Right hindlimb (tissue), 1 donor: Measurements from ENCODE around the gene HEATR9.
"Not testable (repeated sequence)": the region's sequence is repeated elsewhere in the genome, so short reads cannot be mapped to it uniquely, and the experiment has no call there.

Experiments used
- DNase-seq: peaks from one replicate; pipeline ENCODE4 v3.0.0-alpha.2; 2018

The HEATR9 gene

DNA sequence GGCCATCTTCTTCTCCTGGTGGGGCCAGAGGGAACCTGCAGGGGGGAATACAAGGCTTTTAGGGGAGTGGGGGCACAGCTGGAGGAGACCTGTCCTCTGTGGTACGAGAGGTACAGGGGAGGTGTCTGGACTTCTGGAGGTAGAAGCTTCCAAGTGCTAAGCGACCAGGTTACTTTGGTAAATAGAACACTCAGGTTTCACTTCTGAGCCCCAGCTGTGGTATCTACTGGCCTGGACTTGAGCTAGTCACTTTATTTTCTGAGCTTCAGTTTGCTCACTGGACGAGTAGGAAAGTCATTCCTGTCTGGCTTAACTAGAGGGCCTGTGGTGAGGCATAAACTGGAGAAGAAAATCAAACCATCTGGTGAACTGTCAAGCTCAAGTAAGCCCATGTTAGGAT, at the start of gene HEATR9:
TSS of gene HEATR9 (minus strand) at position 155 of the 400 bp plus-strand sequence. CDS start at position 6, 149 bp downstream.
- DNase-seq: no peak

GRCh38 chr17:35917519-35918213, 49.0 kb upstream of the HEATR9 start:
- no peak for DNase-seq

- no peak for DNase-seq
These were observed 46.7 kb upstream of the HEATR9 start for GRCh38 chr17:35915153-35915964.

DNA sequence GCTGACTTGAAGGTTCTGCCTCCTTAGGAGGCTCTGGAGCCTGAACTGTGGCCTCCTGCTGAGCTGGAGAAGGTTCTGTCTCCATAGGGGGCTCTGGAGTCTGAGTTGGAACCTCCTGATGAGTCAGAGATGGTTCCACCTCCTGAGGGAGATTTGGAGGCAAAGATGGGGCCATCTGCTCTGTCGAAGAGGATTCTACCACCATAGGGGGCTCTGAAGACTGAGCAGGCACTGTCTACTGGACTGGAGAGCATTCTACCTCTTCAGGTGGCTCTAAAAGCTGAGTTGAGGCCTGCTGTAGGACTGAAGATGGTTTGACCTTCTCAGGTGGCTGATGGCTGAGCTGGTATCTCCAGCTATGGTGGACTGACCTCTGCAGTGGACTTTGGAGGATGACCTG, 45.7 kb upstream of the HEATR9 start:
- no peak for DNase-seq

DNA sequence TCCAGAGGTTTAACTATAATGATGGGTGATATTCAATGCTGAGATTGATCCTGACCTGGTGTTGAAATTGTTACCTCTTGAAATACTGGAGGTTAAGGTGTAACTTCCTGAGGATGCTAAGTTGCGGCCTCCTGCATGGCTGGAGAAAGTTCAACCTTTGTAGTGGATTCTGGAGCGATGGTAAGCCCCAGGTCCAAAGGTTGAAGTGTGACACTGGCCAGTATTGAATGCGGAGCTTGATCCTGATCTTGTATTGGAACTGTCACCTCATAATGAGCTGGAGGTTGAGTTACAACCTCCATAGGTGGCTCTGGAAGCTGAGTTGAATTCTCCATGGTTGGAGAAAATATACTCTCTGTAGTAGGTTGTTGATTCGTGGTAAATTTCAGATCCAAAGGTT, 44.9 kb upstream of the HEATR9 start:
- DNase-seq: no peak

DNA sequence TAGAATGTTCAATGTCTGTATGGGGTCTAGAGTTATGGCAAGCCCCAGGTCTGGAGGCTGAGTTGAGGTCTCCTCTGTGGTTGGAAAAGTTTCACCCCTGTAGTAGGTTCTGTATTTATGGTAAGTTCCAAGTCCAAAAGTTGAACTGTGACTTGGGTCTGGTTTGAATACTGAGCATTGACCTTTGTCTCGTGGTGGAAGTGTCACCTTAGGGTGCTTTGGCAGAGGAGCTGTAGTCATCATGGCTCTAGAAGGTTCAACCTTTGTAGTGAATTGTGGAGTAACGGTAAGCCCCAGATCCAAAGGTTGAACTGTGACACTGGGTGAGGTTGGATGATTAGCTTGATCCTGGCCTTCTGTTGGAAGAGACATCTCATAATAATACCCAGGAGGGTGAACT, 44.3 kb upstream of the HEATR9 start:
- DNase-seq: no peak

GRCh38 chr17:35912339-35912912, 43.7 kb upstream of the HEATR9 start:
- DNase-seq: no peak

- no peak for DNase-seq
These were observed 40.7 kb upstream of the HEATR9 start for GRCh38 chr17:35909408-35909807.

GRCh38 chr17:35907691-35908090, 39.0 kb upstream of the HEATR9 start:
- no peak for DNase-seq

GRCh38 chr17:35906926-35907637, 38.4 kb upstream of the HEATR9 start:
- DNase-seq: no peak

GRCh38 chr17:35906191-35906925, 37.7 kb upstream of the HEATR9 start:
- DNase-seq: no peak

DNA sequence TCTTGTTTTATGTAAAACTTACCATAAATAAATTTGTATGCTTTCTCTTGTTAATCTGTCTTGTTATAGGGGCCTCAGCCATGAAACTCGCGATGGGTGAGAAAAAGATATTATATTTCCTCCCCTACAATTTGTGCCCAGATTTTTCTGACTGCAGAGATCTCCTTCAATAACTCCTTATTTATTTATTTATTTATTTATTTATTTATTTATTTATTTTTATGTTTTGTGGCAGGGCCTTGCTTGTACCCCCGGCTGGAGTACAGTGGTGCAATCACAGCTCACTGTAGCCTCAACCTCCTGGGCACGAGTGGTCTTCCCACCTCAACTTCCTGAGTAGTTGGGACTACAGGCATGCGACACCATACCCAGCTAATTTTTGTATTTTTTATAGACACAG, 34.8 kb upstream of the HEATR9 start:
- no peak for DNase-seq

GRCh38 chr17:35901631-35902175, 33.0 kb upstream of the HEATR9 start:
- no peak for DNase-seq

GRCh38 chr17:35900708-35901480, 32.2 kb upstream of the HEATR9 start:
- no peak for DNase-seq

- DNase-seq: no peak
These were observed 31.6 kb upstream of the HEATR9 start for GRCh38 chr17:35900280-35900679.

DNA sequence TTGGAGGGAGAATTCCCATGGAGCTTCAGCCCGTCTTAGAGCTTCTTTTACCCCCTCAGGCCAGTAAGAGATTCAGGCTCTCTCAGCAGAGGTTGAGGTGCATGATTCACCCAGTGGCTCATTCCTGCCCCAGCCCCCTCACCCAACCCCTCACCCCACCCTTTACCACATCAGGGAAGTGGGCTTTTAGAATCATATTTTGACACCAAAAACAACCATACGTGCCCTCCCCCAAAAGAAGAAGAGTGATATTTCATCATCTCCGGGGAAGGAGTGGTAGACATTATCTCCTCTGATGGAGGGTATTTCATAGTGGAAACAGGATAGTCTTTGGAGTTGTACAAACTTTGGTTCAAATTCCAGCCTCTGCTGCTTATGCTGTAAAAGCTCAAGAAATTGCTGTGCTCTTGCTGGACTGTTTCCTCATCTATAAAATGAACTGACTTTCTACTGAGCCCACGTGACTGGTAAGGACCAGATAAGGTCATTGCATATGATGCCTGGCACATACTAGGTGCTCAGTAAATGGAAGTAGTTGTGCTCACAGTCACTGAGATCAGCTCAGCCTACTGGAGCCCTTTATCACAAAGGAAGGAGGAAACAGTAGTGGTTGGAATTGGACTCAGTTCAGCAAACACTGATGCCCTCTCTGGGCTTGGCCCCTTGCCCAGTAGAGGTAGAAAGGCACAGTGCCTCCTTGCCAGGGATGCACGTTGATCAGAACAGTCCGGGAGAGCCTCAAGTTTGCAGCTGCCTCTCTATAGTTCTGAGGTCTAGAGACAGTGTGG, 29.8 kb upstream of the HEATR9 start:
- DNase-seq: no peak

GRCh38 chr17:35897772-35898171, 29.1 kb upstream of the HEATR9 start:
- not testable (repeated sequence) for DNase-seq

DNA sequence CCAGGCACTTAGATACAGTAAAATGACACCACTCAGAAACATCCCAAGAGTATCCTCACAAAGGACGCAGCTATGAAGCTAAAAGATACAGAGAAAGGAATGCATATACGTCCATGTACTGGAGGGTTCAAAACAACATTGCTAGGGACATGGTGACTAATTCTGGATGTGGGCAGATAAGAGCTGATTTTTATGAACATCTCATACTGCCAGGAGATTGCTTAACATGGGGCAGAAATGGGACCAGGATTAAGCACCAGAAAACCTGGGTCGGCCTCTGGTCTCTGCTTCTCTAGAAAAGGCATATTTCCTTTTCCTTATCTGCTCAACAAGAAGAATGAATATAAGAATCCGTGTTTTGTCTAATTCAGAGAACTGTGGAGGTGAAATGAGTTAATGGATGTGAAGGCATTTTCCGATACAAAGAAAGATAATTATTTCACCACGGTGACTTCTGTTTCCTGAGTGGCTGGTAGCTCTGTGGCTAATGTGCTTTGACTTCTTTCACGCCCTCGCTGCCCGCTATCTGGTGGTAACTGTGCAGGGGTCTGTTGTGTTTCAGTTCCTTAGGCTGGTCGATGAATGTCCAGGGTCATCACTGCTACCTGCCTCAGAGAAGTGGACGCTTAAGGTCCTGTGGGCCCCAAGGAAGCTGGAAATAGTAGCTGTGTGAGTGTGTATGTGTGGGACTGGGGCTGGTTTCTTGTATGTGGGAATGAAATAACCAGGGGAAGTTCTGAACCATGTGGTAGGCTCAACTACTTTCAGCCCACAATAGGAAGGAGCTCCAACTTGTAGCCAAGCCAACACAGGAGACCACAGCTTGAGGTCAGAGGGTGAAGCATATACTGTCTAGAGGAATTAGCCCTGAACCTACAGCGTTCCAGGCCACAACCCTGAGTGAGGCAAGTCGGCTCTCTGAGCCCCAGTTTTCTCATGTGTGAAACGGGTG, 27.2 kb upstream of the HEATR9 start:
- DNase-seq: no peak

DNA sequence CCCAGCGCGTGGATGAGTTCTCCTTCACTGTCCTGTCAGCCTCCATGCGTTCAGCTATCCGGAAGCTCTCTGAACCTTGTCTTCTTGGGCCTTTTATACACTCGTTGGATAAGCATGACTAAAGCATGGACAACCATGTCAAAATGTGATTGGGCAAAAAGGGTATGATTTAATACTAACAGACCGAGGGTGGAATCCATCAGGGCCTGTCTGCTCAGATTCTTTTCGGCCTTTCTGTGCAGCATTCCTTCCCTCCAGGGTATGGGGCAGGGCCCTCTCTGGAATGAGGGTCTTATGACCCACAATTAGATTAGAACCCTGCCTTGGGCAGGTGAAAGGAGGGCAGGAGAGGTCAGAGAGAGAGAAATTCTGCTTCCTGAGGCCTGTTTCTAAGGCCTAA, 25.5 kb upstream of the HEATR9 start:
- DNase-seq: no peak
